NT2/D1 (cell line): Measurements from ENCODE around the gene QSOX2.

Source experiments
- DNase-seq: peaks from one replicate; pipeline ENCODE4 v3.0.0-alpha.2; 2011; ENCODE audit warnings: low read depth, low spot score
- H3K27me3 ChIP-seq: 2 replicates; pipeline ENCODE4 v1.6.0; 2011; ENCODE audit warnings: mild to moderate bottlenecking; ENCODE audit not compliant: insufficient read length, insufficient read depth
- H3K36me3 ChIP-seq: 2 replicates; pipeline ENCODE4 v1.6.1; 2011; ENCODE audit warnings: mild to moderate bottlenecking, low read length, mixed read lengths; ENCODE audit not compliant: insufficient read depth, insufficient read length
- H3K4me1 ChIP-seq: 2 replicates; pipeline ENCODE4 v1.5.1; 2011; ENCODE audit not compliant: insufficient read depth, insufficient read length
- H3K4me3 ChIP-seq: 2 replicates; pipeline ENCODE4 v1.5.1; 2011; ENCODE audit warnings: low read depth; ENCODE audit not compliant: insufficient read length
- H3K9ac ChIP-seq: 2 replicates; pipeline ENCODE4 v1.6.0; 2011; ENCODE audit warnings: low read depth; ENCODE audit not compliant: insufficient read length
- H3K9me3 ChIP-seq: 2 replicates; pipeline ENCODE4 v1.5.1; 2011; ENCODE audit warnings: mild to moderate bottlenecking, low read length; ENCODE audit not compliant: insufficient read depth
- SUZ12 ChIP-seq: IDR thresholded peaks from 2 replicates; pipeline ENCODE4 v1.6.1; 2011; ENCODE audit not compliant: insufficient read length, insufficient read depth; ENCODE audit errors: extremely low read depth
- YY1 ChIP-seq: IDR thresholded peaks from 2 replicates; pipeline ENCODE4 v1.6.1; 2011; ENCODE audit not compliant: insufficient read length, insufficient read depth
- ZNF274 ChIP-seq: IDR thresholded peaks from 2 replicates; pipeline ENCODE4 v1.6.1; 2011; ENCODE audit warnings: mild to moderate bottlenecking, low read depth, low read length

QSOX2 gene

DNA sequence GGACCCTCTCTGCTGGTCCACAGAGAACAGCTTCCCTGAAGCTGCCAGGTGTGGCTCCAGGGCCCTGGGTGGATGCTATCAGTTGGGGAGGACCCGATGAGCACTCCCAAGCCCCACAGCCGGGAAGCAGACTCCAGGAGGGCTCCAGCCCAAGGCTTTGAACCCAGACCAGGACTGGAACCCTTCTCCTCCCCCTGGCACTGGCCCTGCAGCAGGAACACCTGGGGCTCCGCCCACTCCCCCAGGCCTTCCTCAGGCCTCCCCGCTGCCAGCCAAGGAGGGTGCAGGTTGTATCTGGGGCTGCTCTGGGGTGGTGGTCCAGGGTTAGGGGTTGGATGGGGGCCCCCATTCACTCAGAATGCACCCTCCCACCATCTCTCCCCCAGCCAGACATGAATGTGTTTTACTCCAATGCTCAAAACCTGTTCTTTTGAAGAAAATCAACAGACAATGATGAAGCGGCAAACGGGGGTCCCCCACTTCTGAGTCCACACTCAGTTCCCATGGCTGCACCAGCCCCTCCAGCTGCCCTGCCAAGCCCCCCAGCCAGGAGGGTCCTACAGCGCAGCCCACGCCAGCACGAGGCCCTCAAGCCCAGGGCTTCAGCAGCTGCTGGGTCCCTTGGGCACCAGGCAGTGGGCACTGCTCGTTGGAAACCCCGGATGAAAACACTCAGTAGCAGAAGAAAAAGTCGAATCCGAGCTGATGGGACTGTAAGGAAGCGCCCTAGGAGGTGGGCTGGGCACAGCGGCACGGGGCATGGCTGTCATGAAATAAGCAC is 35.1 kb upstream of the QSOX2 start:
- H3K36me3 ChIP-seq: no peaks in the 10 kb centered on the region
- no peaks in the 10 kb centered on the region for H3K27me3 ChIP-seq
- no peak overlapping the region for H3K4me3 ChIP-seq
- peaks cover 19% of the 10 kb centered on the region for H3K4me1 ChIP-seq
- no peak overlapping the region for H3K9ac ChIP-seq
- no peak for TF ChIP-seq SUZ12
- no peak for TF ChIP-seq ZNF274
- TF ChIP-seq YY1: no peak
- DNase-seq: no peak
- no peaks in the 10 kb centered on the region; the same call in 1 of the 2 replicates for H3K9me3 ChIP-seq

- H3K27me3 ChIP-seq: no peaks in the 10 kb centered on the region
- TF ChIP-seq ZNF274: no peak
- TF ChIP-seq YY1: no peak
- TF ChIP-seq SUZ12: no peak
- H3K36me3 ChIP-seq: no peaks in the 10 kb centered on the region
- H3K9ac ChIP-seq: no peak overlapping the region
- DNase-seq: no peak
- no peaks in the 10 kb centered on the region; the same call in 1 of the 2 replicates for H3K9me3 ChIP-seq
- H3K4me3 ChIP-seq: no peak overlapping the region
- peaks cover 30% of the 10 kb centered on the region for H3K4me1 ChIP-seq
These were observed 33.9 kb upstream of the QSOX2 start for GRCh38 chr9:136279471-136279870.

- peaks cover 28% of the 10 kb centered on the region for H3K4me1 ChIP-seq
- TF ChIP-seq ZNF274 (no peak), SUZ12 (no peak), YY1 (no peak)
- H3K9me3 ChIP-seq: no peaks in the 10 kb centered on the region; the same call in 1 of the 2 replicates
- no peak overlapping the region for H3K9ac ChIP-seq
- DNase-seq: no peak
- no peak overlapping the region for H3K4me3 ChIP-seq
- H3K36me3 ChIP-seq: no peaks in the 10 kb centered on the region
- H3K27me3 ChIP-seq: no peaks in the 10 kb centered on the region
These were observed 33.3 kb upstream of the QSOX2 start for GRCh38 chr9:136278894-136279293.

GRCh38 chr9:136278221-136278620 is 32.6 kb upstream of the QSOX2 start:
- no peak for TF ChIP-seq YY1
- TF ChIP-seq SUZ12: no peak
- no peak for TF ChIP-seq ZNF274
- Histone ChIP-seq H3K36me3 (no peaks in the 10 kb centered on the region), H3K9ac (no peak overlapping the region), H3K9me3 (no peaks in the 10 kb centered on the region; the same call in 1 of the 2 replicates), H3K27me3 (no peaks in the 10 kb centered on the region), H3K4me3 (no peak overlapping the region), H3K4me1 (peaks cover 21% of the 10 kb centered on the region)
- DNase-seq: no peak

GRCh38 chr9:136277746-136278145 is 32.1 kb upstream of the QSOX2 start:
- H3K4me3 ChIP-seq: no peak overlapping the region
- no peaks in the 10 kb centered on the region for H3K27me3 ChIP-seq
- no peaks in the 10 kb centered on the region; the same call in 1 of the 2 replicates for H3K9me3 ChIP-seq
- no peaks in the 10 kb centered on the region for H3K36me3 ChIP-seq
- no peak for TF ChIP-seq YY1
- TF ChIP-seq SUZ12: no peak
- TF ChIP-seq ZNF274: no peak
- peaks cover 20% of the 10 kb centered on the region for H3K4me1 ChIP-seq
- H3K9ac ChIP-seq: no peak overlapping the region
- no peak for DNase-seq

GRCh38 chr9:136276716-136277115 is 31.1 kb upstream of the QSOX2 start:
- no peak for DNase-seq
- Histone ChIP-seq H3K36me3 (no peaks in the 10 kb centered on the region), H3K27me3 (no peaks in the 10 kb centered on the region), H3K4me3 (no peak overlapping the region), H3K9me3 (no peaks in the 10 kb centered on the region; the same call in 1 of the 2 replicates), H3K4me1 (peaks cover 13% of the 10 kb centered on the region), H3K9ac (no peak overlapping the region)
- no peak for TF ChIP-seq ZNF274
- no peak for TF ChIP-seq YY1
- no peak for TF ChIP-seq SUZ12

- Histone ChIP-seq H3K36me3 (no peaks in the 10 kb centered on the region), H3K4me3 (no peak overlapping the region), H3K4me1 (peaks cover 13% of the 10 kb centered on the region), H3K27me3 (no peaks in the 10 kb centered on the region), H3K9ac (peak overlapping the region; percentile 39), H3K9me3 (no peaks in the 10 kb centered on the region; the same call in 1 of the 2 replicates)
- TF ChIP-seq ZNF274 (no peak), SUZ12 (no peak), YY1 (no peak)
- DNase-seq: no peak
These were observed 30.2 kb upstream of the QSOX2 start for GRCh38 chr9:136275655-136276429.
